Measurements from ENCODE around the gene TCF4. TPM values are rescaled to one million over a fixed set of nuclear protein-coding genes. Genes with fewer than 3 reads are reported as not detected.

The TCF4 gene
- total RNA-seq, 1 experiment from 2014 or later: 104 TPM

GRCh38 chr18:55213586-55213985, 374.4 kb downstream of the TCF4 start:
- POLR2A ChIA-PET: no interaction called here
- peaks cover 3% of the 10 kb centered on the region; the same call in 1 of the 2 replicates for H3K27me3 Mint-ChIP-seq (ENCODE audit: low read depth)
- CTCF ChIA-PET: interaction anchor here (1.0 to 2.8 kb wide), 3 partner anchors 15 to 171 kb away, joined by 4 to 20 read pairs (median 5); no protein-coding TSS in a partner anchor

More at GRCh38 chr18:55213586-55213985, 374.4 kb downstream of the TCF4 start:
- no peak for TF ChIP-seq ZNF232 (CRISPR knock-in tag; IDR thresholded peaks at IDR 0.05)
- no peak for TF ChIP-seq ESRRA (CRISPR knock-in tag; IDR thresholded peaks at IDR 0.05; ENCODE audit: borderline replicate concordance)
- no peak for TF ChIP-seq E2F1 (CRISPR knock-in tag; IDR thresholded peaks at IDR 0.05)
- TF ChIP-seq RORB (CRISPR knock-in tag; IDR thresholded peaks at IDR 0.05): no peak
- TF ChIP-seq USF1 (CRISPR knock-in tag; IDR thresholded peaks at IDR 0.05): no peak
- TF ChIP-seq CTCF (IDR thresholded peaks at IDR 0.05): no peak
- no peak for TF ChIP-seq NFYB (CRISPR knock-in tag; conservative IDR thresholded peaks at IDR 0.05; ENCODE audit: low read depth)
- TF ChIP-seq HMGA2 (CRISPR knock-in tag; IDR thresholded peaks at IDR 0.05): no peak
- TF ChIP-seq IRF1 (CRISPR knock-in tag; IDR thresholded peaks at IDR 0.05): no peak
- TF ChIP-seq STAT6 (CRISPR knock-in tag; conservative IDR thresholded peaks at IDR 0.05; ENCODE audit: low read depth): no peak
- TF ChIP-seq ZNF396 (CRISPR knock-in tag; IDR thresholded peaks at IDR 0.05; ENCODE audit: borderline replicate concordance): no peak
- no peak for TF ChIP-seq PRDM15 (CRISPR knock-in tag; IDR thresholded peaks at IDR 0.05)
- no peak for TF ChIP-seq ZNF219 (CRISPR knock-in tag; IDR thresholded peaks at IDR 0.05; ENCODE audit: borderline replicate concordance)
- TF ChIP-seq MLX (CRISPR knock-in tag; IDR thresholded peaks at IDR 0.05): no peak
- TF ChIP-seq TCF7 (CRISPR knock-in tag; IDR thresholded peaks at IDR 0.05; ENCODE audit: low read depth): no peak
- no peak for TF ChIP-seq NFE2L1 (CRISPR knock-in tag; IDR thresholded peaks at IDR 0.05)
- TF ChIP-seq ZNF423 (CRISPR knock-in tag; IDR thresholded peaks at IDR 0.05): no peak
- TF ChIP-seq TP53 (CRISPR knock-in tag; IDR thresholded peaks at IDR 0.05): no peak
- no peak for TF ChIP-seq NR2C2 (CRISPR knock-in tag; IDR thresholded peaks at IDR 0.05)
- H3K4me3 Mint-ChIP-seq: no peak overlapping the region
- no peak overlapping the region for H3K27ac Mint-ChIP-seq
- H3K9me3 Mint-ChIP-seq: 0 out of 2 replicates have a peak, but pooled peaks cover 4% of the 10 kb centered on the region
- no peak for ATAC-seq
- no peaks in the 10 kb centered on the region; the same call in 1 of the 2 replicates for H3K36me3 Mint-ChIP-seq
- H3K4me1 Mint-ChIP-seq: peaks cover 27% of the 10 kb centered on the region
- no peak for DNase-seq (ENCODE audit: low spot score)

Data from WTC11 (cell line).